ENCODE measurements around the gene SSTR4. TPM values are rescaled to one million over a fixed set of nuclear protein-coding genes. Genes with fewer than 3 reads are reported as not detected.

The SSTR4 gene
- total RNA-seq, 1 experiment from 2014 or later, result not detected

DNA sequence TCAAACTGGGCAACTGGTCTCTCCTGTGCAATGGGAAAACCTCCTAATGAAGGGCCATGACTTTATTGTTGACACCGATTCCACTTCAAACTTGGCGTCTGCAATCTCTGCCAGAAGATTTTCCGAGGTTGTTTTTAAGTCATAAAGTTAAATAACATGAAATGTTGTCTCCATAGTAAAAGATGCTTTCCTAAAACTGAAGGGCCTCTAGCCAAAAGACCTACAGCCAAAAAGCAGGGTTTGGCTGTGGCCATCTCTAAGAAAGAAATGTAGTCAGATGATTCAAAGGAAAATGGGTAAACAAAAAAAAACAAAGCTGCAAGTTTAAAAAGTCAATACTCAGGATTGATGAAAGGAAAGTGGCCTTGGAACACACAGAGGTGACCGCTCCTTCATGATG lies 36.9 kb downstream of the SSTR4 start (continued):
- no peak for TF ChIP-seq SP1 (IDR thresholded peaks at IDR 0.05; ENCODE audit: low read depth)
- TF ChIP-seq, protein P1, sequence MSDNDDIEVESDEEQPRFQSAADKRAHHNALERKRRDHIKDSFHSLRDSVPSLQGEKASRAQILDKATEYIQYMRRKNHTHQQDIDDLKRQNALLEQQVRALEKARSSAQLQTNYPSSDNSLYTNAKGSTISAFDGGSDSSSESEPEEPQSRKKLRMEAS (IDR thresholded peaks at IDR 0.05), result no peak
- no peak for TF ChIP-seq CBX3 (IDR thresholded peaks at IDR 0.05; ENCODE audit: low read depth)
- TF ChIP-seq, protein P2, sequence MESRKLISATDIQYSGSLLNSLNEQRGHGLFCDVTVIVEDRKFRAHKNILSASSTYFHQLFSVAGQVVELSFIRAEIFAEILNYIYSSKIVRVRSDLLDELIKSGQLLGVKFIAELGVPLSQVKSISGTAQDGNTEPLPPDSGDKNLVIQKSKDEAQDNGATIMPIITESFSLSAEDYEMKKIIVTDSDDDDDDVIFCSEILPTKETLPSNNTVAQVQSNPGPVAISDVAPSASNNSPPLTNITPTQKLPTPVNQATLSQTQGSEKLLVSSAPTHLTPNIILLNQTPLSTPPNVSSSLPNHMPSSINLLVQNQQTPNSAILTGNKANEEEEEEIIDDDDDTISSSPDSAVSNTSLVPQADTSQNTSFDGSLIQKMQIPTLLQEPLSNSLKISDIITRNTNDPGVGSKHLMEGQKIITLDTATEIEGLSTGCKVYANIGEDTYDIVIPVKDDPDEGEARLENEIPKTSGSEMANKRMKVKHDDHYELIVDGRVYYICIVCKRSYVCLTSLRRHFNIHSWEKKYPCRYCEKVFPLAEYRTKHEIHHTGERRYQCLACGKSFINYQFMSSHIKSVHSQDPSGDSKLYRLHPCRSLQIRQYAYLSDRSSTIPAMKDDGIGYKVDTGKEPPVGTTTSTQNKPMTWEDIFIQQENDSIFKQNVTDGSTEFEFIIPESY (IDR thresholded peaks at IDR 0.05; ENCODE audit: extremely low read depth, insufficient replicate concordance, low read length), result no peak

DNA sequence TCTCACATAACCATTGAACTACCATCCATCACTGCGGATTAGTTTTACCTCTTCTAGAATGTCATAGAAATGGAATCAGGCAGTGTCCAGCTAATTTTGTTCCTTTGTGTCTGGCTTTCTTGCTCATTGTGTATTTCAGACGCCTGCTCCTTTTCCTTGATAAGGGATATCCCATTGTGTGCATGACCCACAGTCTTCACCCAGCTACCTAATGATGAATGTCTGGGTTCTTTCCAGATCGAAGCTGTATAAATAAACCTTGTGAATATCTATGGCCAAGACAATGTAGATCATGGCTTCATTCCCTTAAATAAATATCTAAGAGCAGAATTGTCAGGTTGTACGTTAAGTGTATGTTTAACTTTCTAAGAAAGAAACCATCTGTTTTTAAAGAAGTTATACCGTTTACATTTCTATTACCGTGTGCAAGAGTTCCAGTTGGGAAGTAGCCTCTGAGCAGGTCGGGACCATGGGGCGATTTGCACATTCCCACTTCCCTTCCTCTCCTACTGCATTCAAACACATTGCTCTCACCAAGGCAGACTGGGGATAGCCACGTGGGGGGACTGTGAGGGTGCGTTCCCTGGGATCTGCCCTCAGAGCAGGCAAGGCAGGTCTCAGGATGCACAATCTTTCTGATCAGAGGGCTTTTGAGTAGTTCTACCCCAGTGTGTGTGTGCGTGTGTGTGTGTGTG lies 37.9 kb downstream of the SSTR4 start:
- Histone ChIP-seq H3K36me3 (ENCODE audit: control insufficient read depth in 1 of 2, insufficient read depth in 2 of 2, low read length in 2 of 2) (no peaks in the 10 kb centered on the region; a peak in 1 of 4 replicates), H3K27me3 (ENCODE audit: insufficient read depth, low read length) (no peaks in the 10 kb centered on the region; the same call in 1 of the 2 replicates), H3K4me2 (ENCODE audit: low read length) (no peak overlapping the region), H3K9me2 (ENCODE audit: insufficient read depth) (no peaks in the 10 kb centered on the region), H3K9me3 (ENCODE audit: control insufficient read depth in 1 of 2, insufficient read depth in 1 of 2, low read depth in 1 of 2, low read length in 2 of 2) (no peaks in the 10 kb centered on the region), H4K20me1 (ENCODE audit: insufficient read depth) (no peaks in the 10 kb centered on the region), H3K79me2 (ENCODE audit: insufficient read depth, low read length) (no peaks in the 10 kb centered on the region), H3K9ac (ENCODE audit: low read length) (no peak overlapping the region), H3K4me3 (replicated peaks in 1 of 2; ENCODE audit: low read depth in 1 of 2, low read length in 2 of 2) (no peak overlapping the region), H3K4me1 (ENCODE audit: control insufficient read depth in 1 of 2, insufficient read depth in 2 of 2, low read length in 2 of 2) (no peaks in the 10 kb centered on the region), H3K27ac (ENCODE audit: low read depth, low read length) (no peak overlapping the region), H2AFZ (ENCODE audit: low read depth, low read length, poor library complexity, severe bottlenecking) (no peak overlapping the region)
- TF ChIP-seq ZFX (IDR thresholded peaks at IDR 0.05), result no peak
- TF ChIP-seq JUND (IDR thresholded peaks at IDR 0.05), result no peak
- TF ChIP-seq EZH2 (IDR thresholded peaks at IDR 0.05), result no peak
- TF ChIP-seq, protein P1 (IDR thresholded peaks at IDR 0.05), result no peak
- TF ChIP-seq, protein P3, sequence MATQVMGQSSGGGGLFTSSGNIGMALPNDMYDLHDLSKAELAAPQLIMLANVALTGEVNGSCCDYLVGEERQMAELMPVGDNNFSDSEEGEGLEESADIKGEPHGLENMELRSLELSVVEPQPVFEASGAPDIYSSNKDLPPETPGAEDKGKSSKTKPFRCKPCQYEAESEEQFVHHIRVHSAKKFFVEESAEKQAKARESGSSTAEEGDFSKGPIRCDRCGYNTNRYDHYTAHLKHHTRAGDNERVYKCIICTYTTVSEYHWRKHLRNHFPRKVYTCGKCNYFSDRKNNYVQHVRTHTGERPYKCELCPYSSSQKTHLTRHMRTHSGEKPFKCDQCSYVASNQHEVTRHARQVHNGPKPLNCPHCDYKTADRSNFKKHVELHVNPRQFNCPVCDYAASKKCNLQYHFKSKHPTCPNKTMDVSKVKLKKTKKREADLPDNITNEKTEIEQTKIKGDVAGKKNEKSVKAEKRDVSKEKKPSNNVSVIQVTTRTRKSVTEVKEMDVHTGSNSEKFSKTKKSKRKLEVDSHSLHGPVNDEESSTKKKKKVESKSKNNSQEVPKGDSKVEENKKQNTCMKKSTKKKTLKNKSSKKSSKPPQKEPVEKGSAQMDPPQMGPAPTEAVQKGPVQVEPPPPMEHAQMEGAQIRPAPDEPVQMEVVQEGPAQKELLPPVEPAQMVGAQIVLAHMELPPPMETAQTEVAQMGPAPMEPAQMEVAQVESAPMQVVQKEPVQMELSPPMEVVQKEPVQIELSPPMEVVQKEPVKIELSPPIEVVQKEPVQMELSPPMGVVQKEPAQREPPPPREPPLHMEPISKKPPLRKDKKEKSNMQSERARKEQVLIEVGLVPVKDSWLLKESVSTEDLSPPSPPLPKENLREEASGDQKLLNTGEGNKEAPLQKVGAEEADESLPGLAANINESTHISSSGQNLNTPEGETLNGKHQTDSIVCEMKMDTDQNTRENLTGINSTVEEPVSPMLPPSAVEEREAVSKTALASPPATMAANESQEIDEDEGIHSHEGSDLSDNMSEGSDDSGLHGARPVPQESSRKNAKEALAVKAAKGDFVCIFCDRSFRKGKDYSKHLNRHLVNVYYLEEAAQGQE (IDR thresholded peaks at IDR 0.05; ENCODE audit: low read depth), result no peak
- TF ChIP-seq EGR1 (IDR thresholded peaks at IDR 0.05; ENCODE audit: low read depth), result no peak
- TF ChIP-seq, protein P4, sequence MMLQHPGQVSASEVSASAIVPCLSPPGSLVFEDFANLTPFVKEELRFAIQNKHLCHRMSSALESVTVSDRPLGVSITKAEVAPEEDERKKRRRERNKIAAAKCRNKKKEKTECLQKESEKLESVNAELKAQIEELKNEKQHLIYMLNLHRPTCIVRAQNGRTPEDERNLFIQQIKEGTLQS (IDR thresholded peaks at IDR 0.05), result no peak
- TF ChIP-seq POLR2A (IDR thresholded peaks at IDR 0.05; ENCODE audit: borderline replicate concordance, extremely low read depth, insufficient read depth, insufficient read length), result no peak
- TF ChIP-seq SIN3A (IDR thresholded peaks at IDR 0.05; ENCODE audit: low read depth), result no peak
- no peak for TF ChIP-seq SRF (IDR thresholded peaks at IDR 0.05; ENCODE audit: low read depth)
- TF ChIP-seq, protein P5, sequence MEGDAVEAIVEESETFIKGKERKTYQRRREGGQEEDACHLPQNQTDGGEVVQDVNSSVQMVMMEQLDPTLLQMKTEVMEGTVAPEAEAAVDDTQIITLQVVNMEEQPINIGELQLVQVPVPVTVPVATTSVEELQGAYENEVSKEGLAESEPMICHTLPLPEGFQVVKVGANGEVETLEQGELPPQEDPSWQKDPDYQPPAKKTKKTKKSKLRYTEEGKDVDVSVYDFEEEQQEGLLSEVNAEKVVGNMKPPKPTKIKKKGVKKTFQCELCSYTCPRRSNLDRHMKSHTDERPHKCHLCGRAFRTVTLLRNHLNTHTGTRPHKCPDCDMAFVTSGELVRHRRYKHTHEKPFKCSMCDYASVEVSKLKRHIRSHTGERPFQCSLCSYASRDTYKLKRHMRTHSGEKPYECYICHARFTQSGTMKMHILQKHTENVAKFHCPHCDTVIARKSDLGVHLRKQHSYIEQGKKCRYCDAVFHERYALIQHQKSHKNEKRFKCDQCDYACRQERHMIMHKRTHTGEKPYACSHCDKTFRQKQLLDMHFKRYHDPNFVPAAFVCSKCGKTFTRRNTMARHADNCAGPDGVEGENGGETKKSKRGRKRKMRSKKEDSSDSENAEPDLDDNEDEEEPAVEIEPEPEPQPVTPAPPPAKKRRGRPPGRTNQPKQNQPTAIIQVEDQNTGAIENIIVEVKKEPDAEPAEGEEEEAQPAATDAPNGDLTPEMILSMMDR (IDR thresholded peaks at IDR 0.05 in 2 of 3, conservative IDR thresholded peaks at IDR 0.05 in 1 of 3; ENCODE audit: borderline replicate concordance in 1 of 3, insufficient read depth in 1 of 3, low read depth in 2 of 3, low read length in 2 of 3), result no peak
- no peak for TF ChIP-seq ZNF274 (IDR thresholded peaks at IDR 0.05; ENCODE audit: low read depth, low read length)
- RAD21 ChIA-PET (ENCODE audit: low non-redundant PET in 1 of 2, low total read pairs in 2 of 2, uncharacterized antibody in 2 of 2, unreplicated experiment in 2 of 2), result no interaction called here
- DNase-seq (ENCODE audit: low read depth, low spot score) (no peak), ATAC-seq (no peak)
- BruUV-seq (replicated peaks), result no TSS peak
- POLR2A ChIA-PET, result no interaction called here
- intact Hi-C loops (cut with micrococcal nuclease), result no loop called here
- CTCF ChIA-PET, result no interaction called here

Data from HCT116 (cell line).